HG02642 (cell line): ENCODE measurements around the gene CHRNE.

ENCODE experiments used
- ATAC-seq: cut with Tn5 transposase; IDR thresholded peaks from one replicate; pipeline ENCODE4 v1.9.1; 2021; ENCODE audit warnings: mild to moderate bottlenecking; ENCODE audit not compliant: unreplicated experiment, poor library complexity

CHRNE gene

DNA sequence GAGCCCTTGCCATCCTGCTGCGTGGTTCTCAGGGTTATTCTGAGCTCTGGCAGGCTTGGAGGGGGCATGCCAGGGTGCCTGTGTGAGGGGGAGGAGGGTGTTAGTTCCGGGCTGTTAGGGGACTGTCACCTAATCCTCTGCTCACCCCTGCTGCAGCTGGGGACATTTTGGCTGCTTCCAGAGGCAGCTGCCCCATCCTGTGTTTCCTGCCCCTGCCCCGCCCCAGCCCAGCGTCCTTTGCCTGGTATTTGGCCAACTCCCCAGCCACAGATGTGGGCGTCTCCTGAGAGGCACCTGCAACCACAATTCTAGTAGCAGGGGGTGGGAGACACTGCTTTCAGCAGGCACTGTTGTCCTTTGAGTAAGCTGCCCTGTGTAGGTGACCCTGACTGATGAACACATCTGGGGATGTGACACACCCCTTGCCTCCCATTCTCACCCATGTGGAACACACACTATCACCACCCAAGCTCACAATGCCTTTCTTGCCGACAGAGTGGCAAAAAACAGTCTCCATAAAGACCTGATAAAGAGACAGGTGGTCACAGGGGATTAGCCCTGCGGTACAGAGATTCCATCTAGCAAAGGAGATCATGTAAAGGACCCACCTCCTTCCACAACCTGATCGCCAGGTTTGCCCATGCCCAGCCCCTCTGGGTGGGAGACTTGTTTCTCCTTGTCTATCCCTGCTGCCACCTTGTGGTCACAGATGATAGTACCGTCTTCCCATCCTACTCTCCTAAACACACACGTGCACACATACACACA is at the start of gene CHRNE:
CHRNE (minus strand) TSS at position 48 of the 768 bp plus-strand sequence; CDS start at position 13, 35 bp downstream.
- ATAC-seq = no peak

GRCh38 chr17:4951486-4951885 is 48.6 kb upstream of the CHRNE start:
- no peak for ATAC-seq

- ATAC-seq = no peak
These were observed 47.9 kb upstream of the CHRNE start, which contains the start of gene ENO3 for GRCh38 chr17:4950746-4951204. ENO3 (plus strand) TSS chr17:4951119; CDS start chr17:4951830, 711 bp downstream.

DNA sequence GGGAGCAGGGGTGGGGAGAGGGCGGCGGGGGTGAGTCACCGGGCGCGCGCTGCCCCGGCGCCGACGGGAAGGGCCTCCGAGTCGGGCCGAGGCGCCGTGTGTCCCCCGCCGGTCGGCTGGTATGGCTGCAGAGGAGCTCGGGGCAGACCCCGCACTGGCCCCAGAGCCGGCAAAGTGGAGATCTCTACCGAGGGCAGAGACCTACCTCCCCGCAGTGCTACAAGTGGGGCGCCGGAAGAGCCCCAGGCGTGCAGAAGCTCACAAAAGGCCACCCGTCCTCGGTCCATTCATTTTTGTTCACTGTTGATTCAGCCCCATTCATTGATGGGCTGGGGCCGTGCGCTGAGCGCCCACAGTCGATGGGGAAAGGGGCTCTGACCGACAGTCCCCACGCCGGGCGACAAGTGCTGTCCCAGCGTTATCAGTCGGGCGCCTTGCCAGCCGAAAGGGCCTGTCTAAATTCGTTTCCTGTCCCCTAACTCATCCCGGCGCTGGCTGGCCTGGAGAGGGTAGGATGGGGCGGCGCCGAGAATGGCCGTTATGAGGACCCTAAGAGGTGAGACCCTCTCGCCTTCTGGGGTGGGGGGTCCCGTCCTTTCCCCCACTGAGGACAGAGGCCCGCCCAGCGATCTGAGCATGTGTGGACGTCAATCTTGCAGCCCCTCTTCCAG is 47.3 kb upstream of the CHRNE start:
- peak; percentile 8 for ATAC-seq

DNA sequence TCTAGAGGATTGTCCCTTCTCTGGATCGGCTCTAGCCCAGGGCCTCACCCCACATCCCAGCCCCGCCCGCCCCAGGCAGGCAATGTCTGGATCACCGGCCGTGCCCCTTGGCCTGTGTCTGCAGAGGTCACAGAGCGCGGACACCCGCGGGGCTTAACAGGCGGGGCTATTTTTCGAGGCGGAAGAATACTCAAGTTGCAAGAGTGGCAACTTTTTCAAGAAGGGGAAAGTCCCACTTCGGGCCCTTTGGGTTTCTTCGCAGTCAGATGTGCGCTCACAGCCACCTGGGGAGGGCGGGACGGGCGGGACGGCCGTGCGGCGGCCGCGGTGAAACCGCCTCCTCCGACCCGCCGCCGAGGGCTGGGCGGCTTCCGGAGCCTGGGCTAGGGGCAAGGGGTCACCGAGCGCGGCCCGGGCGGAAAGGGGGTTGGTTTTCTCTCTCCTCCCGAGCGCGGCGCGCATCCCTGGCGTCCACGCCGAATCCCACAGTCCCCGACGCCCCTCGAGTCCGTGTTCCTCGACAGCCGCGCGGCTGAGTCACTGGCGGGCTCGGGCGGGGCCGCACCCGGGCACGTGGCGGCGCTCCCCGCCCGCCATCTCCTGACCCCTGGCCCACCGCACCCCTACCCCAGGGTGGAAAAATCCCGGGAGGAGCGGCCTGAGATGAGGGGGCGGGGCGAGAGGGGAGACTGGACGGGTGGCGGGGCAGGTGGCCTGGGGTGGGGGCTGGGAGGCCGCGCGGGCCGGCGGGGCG is 46.6 kb upstream of the CHRNE start:
- peak; percentile 26 for ATAC-seq

GRCh38 chr17:4948931-4949320 is 46.0 kb upstream of the CHRNE start:
- peak; percentile 40 for ATAC-seq

- peak; percentile 25 for ATAC-seq
These were observed 45.5 kb upstream of the CHRNE start, which contains the start of gene PFN1 for GRCh38 chr17:4948166-4948930. PFN1 (minus strand) TSS chr17:4948530; CDS start chr17:4948394, 136 bp downstream.

DNA sequence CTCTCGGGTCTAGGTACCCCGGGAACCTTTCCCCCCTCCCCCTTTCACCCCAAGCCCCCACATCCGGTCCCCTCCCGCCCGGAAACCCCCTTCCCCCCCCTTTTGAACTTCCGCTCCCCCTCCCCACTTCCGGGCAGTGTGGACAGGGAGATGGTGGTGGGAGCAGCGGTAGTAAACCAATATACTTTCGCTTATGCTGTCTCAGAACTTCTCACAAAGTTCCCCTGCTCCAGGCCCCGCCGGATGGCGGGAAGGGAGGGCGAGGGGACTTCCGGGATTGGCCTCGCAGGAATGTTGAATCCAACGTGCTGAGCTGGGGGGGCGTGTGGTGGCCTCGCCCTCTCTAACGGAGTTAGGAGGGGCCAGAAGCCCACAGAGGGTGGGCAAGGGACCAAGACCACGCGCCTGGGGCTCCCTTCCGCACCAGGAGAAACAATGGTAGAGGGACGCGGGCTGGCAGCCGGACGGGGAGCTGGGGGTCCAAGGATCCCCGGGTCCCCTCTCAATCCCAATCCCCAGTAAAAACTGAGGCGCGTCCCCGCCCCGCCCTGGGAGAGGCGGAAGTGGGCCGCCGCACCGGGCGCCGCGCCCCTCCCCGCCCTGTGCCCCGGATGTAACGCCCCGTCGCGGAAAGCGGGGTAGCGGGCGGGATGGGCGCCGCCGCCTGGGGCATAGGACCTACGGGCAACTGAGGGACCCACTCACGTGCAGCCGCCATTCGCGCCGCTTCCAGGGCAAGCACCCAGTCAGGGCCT is 44.7 kb upstream of the CHRNE start:
- ATAC-seq = peak; percentile 19

- ATAC-seq = no peak
These were observed 44.1 kb upstream of the CHRNE start for GRCh38 chr17:4947010-4947410.

DNA sequence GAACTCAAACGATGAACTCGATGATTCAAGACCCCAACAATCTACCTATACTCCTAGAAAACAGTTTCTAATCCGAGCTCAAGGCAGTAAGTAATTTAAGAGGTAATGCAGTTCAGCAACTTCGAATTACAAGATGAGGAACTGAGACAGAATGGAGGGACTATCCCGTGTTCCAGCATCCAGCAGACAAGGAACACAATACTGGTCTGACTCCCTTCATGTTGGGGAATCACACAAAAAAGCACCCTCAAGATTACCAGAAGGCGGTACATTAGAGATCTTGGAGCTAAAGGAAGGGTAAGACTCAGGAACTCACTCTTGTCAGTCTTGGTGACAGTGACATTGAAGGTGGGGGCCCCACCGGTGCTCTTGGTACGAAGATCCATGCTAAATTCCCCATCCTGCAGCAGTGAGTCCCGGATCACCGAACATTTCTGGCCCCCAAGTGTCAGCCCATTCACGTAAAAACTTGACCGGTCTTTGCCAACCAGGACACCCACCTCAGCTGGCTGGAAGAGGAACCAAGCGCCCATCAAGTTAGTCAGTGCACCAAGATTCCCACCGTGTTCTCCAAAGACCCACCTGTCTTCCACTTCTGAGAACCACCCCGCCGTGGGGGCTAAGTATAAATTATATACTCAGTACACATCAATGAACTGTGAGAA is 43.5 kb upstream of the CHRNE start:
- no peak for ATAC-seq

GRCh38 chr17:4945944-4946280 is 43.0 kb upstream of the CHRNE start:
- ATAC-seq = no peak

GRCh38 chr17:4945176-4945943 is 42.5 kb upstream of the CHRNE start:
- no peak for ATAC-seq

- ATAC-seq = no peak
These were observed 41.8 kb upstream of the CHRNE start for GRCh38 chr17:4944554-4945175.

GRCh38 chr17:4944163-4944553 is 41.3 kb upstream of the CHRNE start:
- ATAC-seq = no peak

GRCh38 chr17:4942760-4943508 is 40.0 kb upstream of the CHRNE start:
- ATAC-seq = no peak

DNA sequence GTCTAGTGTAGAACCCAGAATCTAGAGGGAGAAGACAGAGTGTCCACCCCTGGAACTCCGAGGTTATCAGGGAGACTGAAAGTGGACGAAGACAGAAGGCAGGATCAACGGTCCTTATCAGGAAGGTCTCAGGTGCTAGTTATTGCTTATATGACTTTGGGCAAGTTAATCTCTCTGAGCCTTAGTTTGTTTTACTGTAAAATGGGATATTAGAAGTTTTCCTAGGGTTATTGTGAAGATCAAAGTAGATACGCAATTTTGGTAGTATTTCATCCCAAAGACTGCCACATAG is 38.4 kb upstream of the CHRNE start:
- ATAC-seq = no peak

DNA sequence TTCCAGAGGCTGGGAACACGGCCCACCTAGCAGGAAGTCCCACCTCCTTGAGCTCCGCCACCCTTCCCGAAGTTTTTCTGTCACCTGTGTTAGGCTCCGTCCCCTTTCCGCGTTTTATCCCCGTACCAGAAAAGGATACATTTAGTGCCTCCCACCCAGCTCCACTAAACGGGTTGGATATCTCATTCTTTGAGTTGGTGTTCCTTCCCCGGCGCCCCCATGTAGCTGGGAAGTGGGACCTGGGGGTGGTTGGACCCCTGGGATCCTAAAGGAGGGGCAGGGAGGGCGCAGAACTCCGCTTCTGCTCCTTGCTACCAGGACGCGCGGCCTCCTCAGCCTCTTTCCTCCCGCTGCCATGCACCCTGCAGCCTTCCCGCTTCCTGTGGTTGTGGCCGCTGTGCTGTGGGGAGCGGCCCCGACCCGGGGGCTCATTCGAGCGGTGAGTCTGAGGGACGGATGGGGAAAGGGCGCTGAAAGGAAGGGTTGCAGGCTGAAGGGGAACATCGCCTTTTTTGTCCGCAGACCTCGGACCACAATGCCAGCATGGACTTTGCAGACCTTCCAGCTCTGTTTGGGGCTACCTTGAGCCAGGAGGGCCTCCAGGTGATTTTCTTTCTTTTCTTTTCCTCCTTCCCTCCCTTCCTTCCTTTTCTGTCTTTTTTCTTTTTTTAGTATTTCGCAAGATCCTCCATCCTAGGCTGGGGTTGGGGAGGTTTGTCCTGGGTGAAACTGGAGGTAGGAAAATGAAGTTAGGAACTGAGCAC is 37.8 kb upstream of the CHRNE start:
- no peak for ATAC-seq
